ENCODE data around the gene CHAT.

- TF ChIP-seq CTCF (IDR thresholded peaks at IDR 0.05 in 4 of 5, conservative IDR thresholded peaks at IDR 0.05 in 1 of 5) (no peak), POLR2A (IDR thresholded peaks at IDR 0.05) (no peak)
Measured at GRCh38 chr10:49621561-49621960, 7.7 kb downstream of the CHAT start.

Data from gastrocnemius medialis (tissue), 4 donors.